Pancreas (tissue), 10 donors: ENCODE results near the gene SLC6A19. TPM values are rescaled to one million over a fixed set of nuclear protein-coding genes. Genes with fewer than 3 reads are reported as not detected.
A peak's percentile ranks its signal among the peaks of the same experiment; 100 is the strongest.

Experiments used
- ATAC-seq, 4 donors: fragments of 200-7000 bp; cut with Tn5 transposase; one replicate each; pipeline versions ENCODE4 v1.8.0 to v1.9.1; 2020; ENCODE audit warnings: mild to moderate bottlenecking in 4 of 4, moderate library complexity in 4 of 4
- DNase-seq, 6 donors: peaks; one replicate each; pipeline ENCODE4 v3.0.0-alpha.2; 2020
- FAIRE-seq: peaks from 2 replicates; lab custom pipeline; 2012; peaks lifted over from hg19 to GRCh38; lab: Jason Lieb, UNC
- H3K27ac ChIP-seq, 4 donors: fragments of 200-600 bp; sonication (generic); 1 replicate in 3 of 4; 2 replicates in 1 of 4; pipeline versions ENCODE4 v1.5.0 to v1.8.0; 2020
- H3K27me3 ChIP-seq, 4 donors: fragments of 200-600 bp; one replicate each; pipeline ENCODE4 v1.8.0; 2021
- H3K36me3 ChIP-seq, 3 donors: fragments of 200-600 bp; sonication (generic) in 1 of 3; one replicate each; pipeline versions ENCODE4 v1.5.0 to v1.8.0; 2020 to 2021
- H3K4me1 ChIP-seq, 3 donors: fragments of 200-600 bp; one replicate each; pipeline ENCODE4 v1.8.0; 2021
- H3K4me3 ChIP-seq, 4 donors: fragments of 200-600 bp; sonication (generic) in 2 of 4; one replicate each; pipeline versions ENCODE4 v1.5.0 to v1.8.0; 2020 to 2021
- H3K9me3 ChIP-seq, 4 donors: fragments of 200-600 bp; one replicate each; pipeline ENCODE4 v1.8.0; 2021
- WGBS, 2 donors: extraction: QIAGEN DNeasy Blood & Tissue Kit; methylation state at CpG; one replicate each; pipeline ENCODE4 v1.1.7; 2013; 5-methylcytosine and 5-hydroxymethylcytosine counted together
- intact Hi-C, 3 donors: fragments of 100-400 bp; cut with DNase I; formaldehyde crosslinking; loops; one replicate each; pipeline versions ENCODE4 v1.11.1 to v1.14.2; 2022
- polyA plus RNA-seq, 2 donors: library from polyadenylated mRNA; stranded (reverse); fragments of 200-250 nt; gene quantifications; one replicate each; pipeline ENCODE4 v1.2.3, GENCODE V29; 2013
- total RNA-seq, 6 donors: library from RNA; stranded (reverse); fragmentation: NEBNext Ultra II Directional in 4 of 6; extraction: Animal tissue kit (Norgen Biotek cat#: 25700) in 4 of 6; gene quantifications; one replicate each; pipeline versions ENCODE4 v1.2.1 to v1.2.4, GENCODE V29; 2021 to 2023
- TF ChIP-seq, protein P1 (sequence below), 4 donors: fragments of 200-600 bp; sonication (generic) in 3 of 4; IDR thresholded peaks; one replicate each; pipeline versions ENCODE4 v1.5.0 to v1.8.0; 2021; ENCODE audit warnings: antibody characterized with exemption in 4 of 4
- donor health status: healthy with polysubstance abuse.
- donor health status: DM: no; HTN: no; CAD: no; lungs with moderate emphysema.
- donor health status: DM: no; HTN: no; CAD: no.
- donor health status: control.
- donor health status: control.
- donor health status: Bipolar disorder and iron deficiency.
- donor health status: DM: yes; HTN: yes; CAD: no.
- donor health status: DM: no; HTN: no; CAD: no.
- donor health status: DM: no; HTN: no; CAD: no.
- donor health status: DM: yes; HTN: yes; CAD: no.

SLC6A19 gene
- total and polyA plus RNA-seq, 8 donors, result 0.08 to 3.9 (median 0.29) TPM

DNA sequence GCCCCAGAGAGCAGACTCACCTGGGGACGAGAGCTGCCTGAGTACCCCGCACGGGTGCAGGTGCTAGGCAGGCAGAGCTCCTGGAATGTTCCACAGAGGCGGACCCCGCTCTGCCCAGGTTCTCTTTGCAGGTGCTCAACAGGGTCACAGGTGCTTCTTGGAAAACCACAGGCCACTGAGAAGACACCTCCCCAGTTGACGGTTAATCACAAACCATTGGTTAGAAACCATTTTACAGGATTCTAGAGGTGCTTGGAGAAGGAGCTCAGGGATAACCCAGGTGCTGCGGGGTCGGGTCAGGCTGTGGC is 17.3 kb upstream of the SLC6A19 start:
- Histone ChIP-seq H3K4me1 (peaks cover 63 to 68% (median 66%) of the 10 kb centered on the region in 3 donors), H3K36me3 (no peaks in the 10 kb centered on the region), H3K4me3 (no peak overlapping the region), H3K27me3 (no peaks in the 10 kb centered on the region), H3K27ac (peak overlapping the region; percentile 82 to 87 (median 84)), H3K9me3 (no peaks in the 10 kb centered on the region)
- ATAC-seq (no peak), DNase-seq (no peak), FAIRE-seq (no peak)
- intact Hi-C loops, result no loop called here
- TF ChIP-seq, protein P1, sequence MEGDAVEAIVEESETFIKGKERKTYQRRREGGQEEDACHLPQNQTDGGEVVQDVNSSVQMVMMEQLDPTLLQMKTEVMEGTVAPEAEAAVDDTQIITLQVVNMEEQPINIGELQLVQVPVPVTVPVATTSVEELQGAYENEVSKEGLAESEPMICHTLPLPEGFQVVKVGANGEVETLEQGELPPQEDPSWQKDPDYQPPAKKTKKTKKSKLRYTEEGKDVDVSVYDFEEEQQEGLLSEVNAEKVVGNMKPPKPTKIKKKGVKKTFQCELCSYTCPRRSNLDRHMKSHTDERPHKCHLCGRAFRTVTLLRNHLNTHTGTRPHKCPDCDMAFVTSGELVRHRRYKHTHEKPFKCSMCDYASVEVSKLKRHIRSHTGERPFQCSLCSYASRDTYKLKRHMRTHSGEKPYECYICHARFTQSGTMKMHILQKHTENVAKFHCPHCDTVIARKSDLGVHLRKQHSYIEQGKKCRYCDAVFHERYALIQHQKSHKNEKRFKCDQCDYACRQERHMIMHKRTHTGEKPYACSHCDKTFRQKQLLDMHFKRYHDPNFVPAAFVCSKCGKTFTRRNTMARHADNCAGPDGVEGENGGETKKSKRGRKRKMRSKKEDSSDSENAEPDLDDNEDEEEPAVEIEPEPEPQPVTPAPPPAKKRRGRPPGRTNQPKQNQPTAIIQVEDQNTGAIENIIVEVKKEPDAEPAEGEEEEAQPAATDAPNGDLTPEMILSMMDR (IDR thresholded peaks at IDR 0.05), result no peak
- 91 to 94% methylated on average over 8 of the region's 8 CpGs for WGBS, 2 donors

DNA sequence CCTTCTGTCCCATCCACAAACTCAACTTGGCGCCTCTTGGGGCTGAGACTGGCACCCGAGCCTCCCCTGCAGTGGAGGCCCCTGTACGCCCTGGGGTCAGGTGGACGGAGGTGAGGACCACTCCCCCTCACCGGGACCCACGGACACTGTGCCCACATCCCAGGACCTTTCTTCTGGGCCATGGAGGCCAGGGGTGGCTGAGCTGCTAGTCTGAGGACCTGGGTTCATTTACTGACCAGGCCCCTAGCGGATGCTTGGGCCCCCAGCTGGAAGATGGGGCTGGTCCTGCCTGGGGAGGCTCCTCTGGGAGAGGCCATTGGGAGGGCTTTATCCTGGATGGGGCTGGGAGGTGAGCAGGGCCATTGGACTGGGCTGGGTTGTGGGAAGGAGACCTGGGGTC is 16.9 kb upstream of the SLC6A19 start:
- 87 to 92% methylated on average over 7 of the region's 7 CpGs for WGBS, 2 donors
- Histone ChIP-seq H3K4me3 (no peak overlapping the region), H3K27me3 (no peaks in the 10 kb centered on the region), H3K27ac (peak overlapping the region; percentile 82 to 87 (median 84)), H3K36me3 (no peaks in the 10 kb centered on the region), H3K4me1 (peaks cover 63 to 68% (median 66%) of the 10 kb centered on the region in 3 donors), H3K9me3 (no peaks in the 10 kb centered on the region)
- intact Hi-C loops, result no loop called here
- ATAC-seq, result no peak
- TF ChIP-seq, protein P1 (IDR thresholded peaks at IDR 0.05), result no peak
- peak in 4 of 6 donors; percentile 13 to 58 (median 36) for DNase-seq
- FAIRE-seq, result no peak

GRCh38 chr5:1185038-1185627 is 16.3 kb upstream of the SLC6A19 start:
- H3K9me3 ChIP-seq, result no peaks in the 10 kb centered on the region
- TF ChIP-seq, protein P1 (IDR thresholded peaks at IDR 0.05), result no peak
- H3K27ac ChIP-seq, result peak overlapping the region; percentile 71 to 85 (median 78)
- intact Hi-C loops, result no loop called here
- no peak for FAIRE-seq
- H3K27me3 ChIP-seq, result no peaks in the 10 kb centered on the region
- no peaks in the 10 kb centered on the region for H3K36me3 ChIP-seq
- no peak overlapping the region for H3K4me3 ChIP-seq
- ATAC-seq, result no peak
- peak in 1 of 6 donors; percentile 3 for DNase-seq
- peaks cover 63 to 68% (median 66%) of the 10 kb centered on the region in 3 donors for H3K4me1 ChIP-seq
- 82 to 84% methylated on average over 10 of the region's 10 CpGs for WGBS, 2 donors

- peak; percentile 79 to 91 (median 85) for DNase-seq
- Histone ChIP-seq H3K27me3 (no peaks in the 10 kb centered on the region), H3K4me3 (no peak overlapping the region), H3K36me3 (no peaks in the 10 kb centered on the region), H3K27ac (peak overlapping the region; percentile 71 to 85 (median 78)), H3K4me1 (peaks cover 63 to 67% (median 66%) of the 10 kb centered on the region in 3 donors), H3K9me3 (no peaks in the 10 kb centered on the region)
- intact Hi-C loops, result no loop called here
- 8 to 10% methylated on average over 10 to 12 of the region's 12 CpGs for WGBS, 2 donors
- FAIRE-seq, result no peak
- TF ChIP-seq, protein P1 (IDR thresholded peaks at IDR 0.05), result no peak
- peak; percentile 44 to 69 (median 62) for ATAC-seq
Observed at GRCh38 chr5:1185629-1186350, 15.6 kb upstream of the SLC6A19 start.
